CD8-positive, alpha-beta memory T cell (primary cell): Measurements from ENCODE around the gene HIP1R. TPM values are rescaled to one million over a fixed set of nuclear protein-coding genes. Genes with fewer than 3 reads are reported as not detected.

Experiments
- CTCF ChIA-PET: fragments of 350-600 bp; sonication (Branson Sonifier 250); formaldehyde crosslinking; loops from one replicate; lab custom pipeline; 2021; ENCODE audit warnings: antibody characterized with exemption; lab: Charles Lee
- POLR2A ChIA-PET: fragments of 350-600 bp; sonication (Branson Sonifier 250); formaldehyde crosslinking; loops from one replicate; lab custom pipeline; 2021; ENCODE audit warnings: antibody characterized with exemption; lab: Charles Lee
- DNase-seq, 5 donors: peaks; one replicate each; pipeline versions ENCODE4 v3.0.0 to v3.0.0-alpha.2; 2020 to 2022; ENCODE audit warnings: mixed read lengths in 1 of 5
- H3K27ac ChIP-seq: one replicate; pipeline ENCODE4 v1.7.0; 2013; ENCODE audit warnings: low read depth, mild to moderate bottlenecking, low read length, moderate library complexity
- H3K27me3 ChIP-seq: 2 replicates; pipeline ENCODE4 v1.7.0; 2013; ENCODE audit warnings: low read length, mild to moderate bottlenecking; ENCODE audit not compliant: insufficient read depth, poor library complexity, severe bottlenecking
- H3K36me3 ChIP-seq: 2 replicates; pipeline ENCODE4 v1.7.0; 2013; ENCODE audit warnings: mild to moderate bottlenecking, low read length, moderate library complexity; ENCODE audit not compliant: insufficient read depth
- H3K4me1 ChIP-seq: 2 replicates; pipeline ENCODE4 v1.7.0; 2013; ENCODE audit warnings: mild to moderate bottlenecking, low read length, moderate library complexity; ENCODE audit not compliant: insufficient read depth
- H3K4me3 ChIP-seq: 2 replicates; pipeline ENCODE4 v1.7.0; 2013; ENCODE audit warnings: mild to moderate bottlenecking, low read length
- H3K9me3 ChIP-seq: 2 replicates; pipeline ENCODE4 v1.7.0; 2013; ENCODE audit warnings: mild to moderate bottlenecking, low read length
- H3K27ac Mint-ChIP-seq, 8 donors: one replicate each; pipeline ENCODE4 v1.8.0; 2020 to 2021; ENCODE audit warnings: mixed read lengths in 8 of 8, mild to moderate bottlenecking in 6 of 8, inconsistent platforms in 3 of 8, moderate library complexity in 3 of 8
- H3K27me3 Mint-ChIP-seq, 2 donors: one replicate each; pipeline ENCODE4 v1.8.0; 2020 to 2021; ENCODE audit warnings: mixed read lengths in 2 of 2, mild to moderate bottlenecking in 1 of 2, moderate library complexity in 1 of 2
- H3K36me3 Mint-ChIP-seq, 3 donors: one replicate each; pipeline ENCODE4 v1.8.0; 2020 to 2021; ENCODE audit warnings: mixed read lengths in 3 of 3, inconsistent platforms in 1 of 3, mild to moderate bottlenecking in 1 of 3
- H3K4me1 Mint-ChIP-seq, 3 donors: one replicate each; pipeline ENCODE4 v1.8.0; 2020 to 2021; ENCODE audit warnings: mixed read lengths in 3 of 3, inconsistent platforms in 1 of 3, mild to moderate bottlenecking in 1 of 3
- H3K4me3 Mint-ChIP-seq, 7 donors: one replicate each; pipeline ENCODE4 v1.8.0; 2020 to 2021; ENCODE audit warnings: mixed read lengths in 7 of 7, mild to moderate bottlenecking in 6 of 7, moderate library complexity in 4 of 7, inconsistent platforms in 2 of 7
- H3K9me3 Mint-ChIP-seq, 5 donors: one replicate each; pipeline ENCODE4 v1.8.0; 2020 to 2022; ENCODE audit warnings: mixed read lengths in 5 of 5, mild to moderate bottlenecking in 3 of 5, moderate library complexity in 2 of 5, inconsistent platforms in 1 of 5
- polyA plus RNA-seq: library from polyadenylated mRNA; unstranded; fragments of 300-500 nt; fragmentation: Illumina TruSeq; gene quantifications from one replicate; pipeline ENCODE4 v1.2.3, GENCODE V29; 2021
- total RNA-seq, 2 experiments: library from RNA; stranded (reverse); gene quantifications; one replicate each; pipeline ENCODE4 v1.2.3, GENCODE V29; 2021

The HIP1R gene
- total and polyA plus RNA-seq, 3 experiments from 2014 or later = 12.5 to 27.2 (median 23.8) TPM

GRCh38 chr12:122820838-122821271, 14.4 kb upstream of the HIP1R start:
- POLR2A ChIA-PET = no interaction called here
- H3K9me3 Mint-ChIP-seq = no peaks in the 10 kb centered on the region
- H3K27ac Mint-ChIP-seq = no peak overlapping the region
- no peak overlapping the region for H3K27ac ChIP-seq
- H3K4me3 ChIP-seq = no peak overlapping the region
- H3K4me1 ChIP-seq = no peaks in the 10 kb centered on the region
- H3K36me3 Mint-ChIP-seq = no peaks in the 10 kb centered on the region
- peaks cover 0 to 3% of the 10 kb centered on the region in 2 donors for H3K27me3 Mint-ChIP-seq
- CTCF ChIA-PET = interaction anchor here (1.0 kb wide), 1 partner anchor 27 kb away, joined by 5 read pairs; no protein-coding TSS in a partner anchor
- H3K9me3 ChIP-seq = no peaks in the 10 kb centered on the region
- no peak overlapping the region for H3K4me3 Mint-ChIP-seq
- no peaks in the 10 kb centered on the region for H3K4me1 Mint-ChIP-seq
- no peaks in the 10 kb centered on the region for H3K36me3 ChIP-seq
- H3K27me3 ChIP-seq = no peaks in the 10 kb centered on the region
- no peak for DNase-seq

GRCh38 chr12:122823429-122823828, 11.8 kb upstream of the HIP1R start:
- ChIA-PET POLR2A (no interaction called here), CTCF (no interaction called here)
- no peaks in the 10 kb centered on the region for H3K9me3 ChIP-seq
- no peak overlapping the region for H3K27ac Mint-ChIP-seq
- H3K4me3 Mint-ChIP-seq = no peak overlapping the region
- H3K27me3 ChIP-seq = no peaks in the 10 kb centered on the region
- H3K4me1 ChIP-seq = no peaks in the 10 kb centered on the region
- no peak overlapping the region for H3K27ac ChIP-seq
- H3K27me3 Mint-ChIP-seq = peaks cover 3 to 4% of the 10 kb centered on the region in 2 donors
- no peak overlapping the region for H3K4me3 ChIP-seq
- no peaks in the 10 kb centered on the region for H3K36me3 Mint-ChIP-seq
- H3K9me3 Mint-ChIP-seq = no peaks in the 10 kb centered on the region
- H3K36me3 ChIP-seq = no peaks in the 10 kb centered on the region
- peaks cover 0 to 8% (median 6%) of the 10 kb centered on the region in 3 donors for H3K4me1 Mint-ChIP-seq
- no peak for DNase-seq

- Histone ChIP-seq H3K36me3 (no peaks in the 10 kb centered on the region), H3K4me3 (no peak overlapping the region), H3K27me3 (no peaks in the 10 kb centered on the region), H3K27ac (no peak overlapping the region), H3K4me1 (no peaks in the 10 kb centered on the region), H3K9me3 (no peaks in the 10 kb centered on the region)
- no peak for DNase-seq
- Mint-ChIP-seq H3K9me3 (no peaks in the 10 kb centered on the region), H3K27me3 (peaks cover 0 to 12% of the 10 kb centered on the region in 2 donors), H3K27ac (no peak overlapping the region), H3K4me1 (peaks cover 0 to 8% (median 6%) of the 10 kb centered on the region in 3 donors), H3K4me3 (peak overlapping the region in 5 of 7 donors; percentile 29 to 77 (median 41)), H3K36me3 (no peaks in the 10 kb centered on the region)
- ChIA-PET CTCF (interaction anchor here (0.7 to 1.2 kb wide), 6 partner anchors 7 to 131 kb away, joined by 3 to 5 read pairs (median 3); partner anchors contain the start of gene HIP1R), POLR2A (interaction anchor here (0.6 to 0.7 kb wide), 3 partner anchors 148 to 1364 kb away, joined by 3 to 12 read pairs (median 6); no protein-coding TSS in a partner anchor)
Observed at GRCh38 chr12:122825773-122826724, 9.2 kb upstream of the HIP1R start.

GRCh38 chr12:122827258-122827657, 8.0 kb upstream of the HIP1R start:
- Mint-ChIP-seq H3K36me3 (no peaks in the 10 kb centered on the region), H3K4me1 (peaks cover 0 to 8% (median 6%) of the 10 kb centered on the region in 3 donors), H3K4me3 (no peak overlapping the region), H3K27ac (no peak overlapping the region), H3K9me3 (no peaks in the 10 kb centered on the region), H3K27me3 (peaks cover 0 to 12% of the 10 kb centered on the region in 2 donors)
- no peak overlapping the region for H3K4me3 ChIP-seq
- no peak for DNase-seq
- no peak overlapping the region for H3K27ac ChIP-seq
- CTCF ChIA-PET = interaction anchor here (0.7 to 1.6 kb wide), 6 partner anchors 9 to 126 kb away, joined by 3 to 5 read pairs (median 4); no protein-coding TSS in a partner anchor
- H3K4me1 ChIP-seq = no peaks in the 10 kb centered on the region
- no peaks in the 10 kb centered on the region for H3K9me3 ChIP-seq
- H3K27me3 ChIP-seq = no peaks in the 10 kb centered on the region
- H3K36me3 ChIP-seq = no peaks in the 10 kb centered on the region
- POLR2A ChIA-PET = no interaction called here

DNA sequence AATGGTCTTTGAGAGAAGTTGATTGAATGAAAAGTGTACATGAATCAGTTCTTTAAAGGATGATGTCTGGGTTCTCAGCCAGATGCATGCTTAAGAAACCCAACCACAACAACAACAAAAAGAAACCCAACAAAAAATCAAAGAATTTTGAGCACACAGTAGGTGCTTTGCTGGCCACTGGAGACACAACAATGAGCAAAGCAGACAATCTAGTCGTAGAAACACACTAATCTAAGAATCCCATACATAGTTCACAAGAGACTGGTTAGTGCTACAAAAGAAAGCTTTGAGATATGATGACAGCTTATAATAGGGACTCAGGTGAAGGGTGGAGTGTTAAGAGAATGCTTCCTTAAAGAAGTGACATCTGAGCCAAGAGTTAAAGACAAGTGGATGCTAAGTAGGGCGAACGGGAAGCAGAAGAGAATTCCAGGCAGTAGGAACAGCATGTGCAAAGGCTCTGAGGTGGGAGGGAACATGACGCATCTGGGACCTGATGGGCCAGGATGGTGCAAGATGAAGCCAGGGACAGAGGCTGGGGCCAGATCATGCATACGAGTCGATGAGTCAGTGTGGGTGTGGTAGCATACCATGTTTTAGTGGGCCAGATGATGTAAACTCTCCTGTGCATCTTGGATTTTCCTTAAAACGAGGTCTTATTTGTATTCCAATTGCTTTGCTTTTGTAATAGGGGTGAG, 4.6 kb upstream of the HIP1R start:
- H3K9me3 ChIP-seq = no peaks in the 10 kb centered on the region
- peaks cover 4% of the 10 kb centered on the region for H3K4me1 ChIP-seq
- Mint-ChIP-seq H3K27me3 (peaks cover 4 to 12% of the 10 kb centered on the region in 2 donors), H3K27ac (no peak overlapping the region), H3K4me3 (peak overlapping the region in 1 of 7 donors; percentile 9), H3K9me3 (no peaks in the 10 kb centered on the region), H3K4me1 (peaks cover 15 to 20% (median 16%) of the 10 kb centered on the region in 3 donors), H3K36me3 (peaks cover 0 to 3% (median 0%) of the 10 kb centered on the region in 3 donors)
- CTCF ChIA-PET = interaction anchor here (1.5 kb wide), 1 partner anchor 37 kb away, joined by 4 read pairs; no protein-coding TSS in a partner anchor
- H3K27ac ChIP-seq = no peak overlapping the region
- DNase-seq = no peak
- no peak overlapping the region for H3K4me3 ChIP-seq
- H3K36me3 ChIP-seq = no peaks in the 10 kb centered on the region
- POLR2A ChIA-PET = no interaction called here
- no peaks in the 10 kb centered on the region for H3K27me3 ChIP-seq

- peak in 1 of 5 donors; percentile 38 for DNase-seq
- H3K27ac Mint-ChIP-seq = peak overlapping the region; percentile 79 to 96 (median 92)
- CTCF ChIA-PET = interaction anchor here (1.0 to 1.6 kb wide), 2 partner anchors 8 to 40 kb away, joined by 3 to 5 read pairs; no protein-coding TSS in a partner anchor
Observed at GRCh38 chr12:122834104-122834920, 945 bp upstream of the HIP1R start.

GRCh38 chr12:122835750-122836026, 431 bp downstream of the HIP1R start:
- H3K4me3 Mint-ChIP-seq = peak overlapping the region in 5 of 7 donors; percentile 90 to 99 (median 97)
- Histone ChIP-seq H3K4me3 (peak overlapping the region; percentile 67), H3K27ac (peak overlapping the region; percentile 56), H3K9me3 (no peaks in the 10 kb centered on the region), H3K27me3 (no peaks in the 10 kb centered on the region), H3K4me1 (peaks cover 17% of the 10 kb centered on the region), H3K36me3 (no peaks in the 10 kb centered on the region)
- POLR2A ChIA-PET = interaction anchor here (1.1 to 2.1 kb wide), 8 partner anchors 41 to 397 kb away, joined by 3 to 7 read pairs (median 6); partner anchors contain the start of genes MPHOSPH9, MTRFR, OGFOD2 and ZCCHC8
- H3K36me3 Mint-ChIP-seq = peaks cover 0 to 23% (median 0%) of the 10 kb centered on the region in 3 donors
- peaks cover 0 to 7% of the 10 kb centered on the region in 2 donors for H3K27me3 Mint-ChIP-seq
- peak overlapping the region in 1 of 8 donors; percentile 80 for H3K27ac Mint-ChIP-seq
- peaks cover 42 to 58% (median 49%) of the 10 kb centered on the region in 3 donors for H3K4me1 Mint-ChIP-seq
- DNase-seq = peak in 3 of 5 donors; percentile 19 to 30 (median 26)
- H3K9me3 Mint-ChIP-seq = no peaks in the 10 kb centered on the region
- CTCF ChIA-PET = interaction anchor here (1.0 to 1.6 kb wide), 4 partner anchors 9 to 61 kb away, joined by 3 to 5 read pairs (median 4); no protein-coding TSS in a partner anchor

More at GRCh38 chr12:122834104-122834920, 945 bp upstream of the HIP1R start:
- peaks cover 17% of the 10 kb centered on the region for H3K4me1 ChIP-seq
- Mint-ChIP-seq H3K27me3 (peaks cover 4 to 7% of the 10 kb centered on the region in 2 donors), H3K36me3 (peaks cover 0 to 13% (median 0%) of the 10 kb centered on the region in 3 donors), H3K4me3 (peak overlapping the region; percentile 83 to 97 (median 93)), H3K4me1 (peaks cover 38 to 47% (median 45%) of the 10 kb centered on the region in 3 donors), H3K9me3 (no peaks in the 10 kb centered on the region)
- H3K27me3 ChIP-seq = no peaks in the 10 kb centered on the region
- no peak overlapping the region for H3K27ac ChIP-seq
- H3K36me3 ChIP-seq = no peaks in the 10 kb centered on the region
- H3K9me3 ChIP-seq = no peaks in the 10 kb centered on the region
- POLR2A ChIA-PET = interaction anchor here (0.6 to 2.1 kb wide), 4 partner anchors 41 to 228 kb away, joined by 4 to 9 read pairs (median 6); no protein-coding TSS in a partner anchor
- peak overlapping the region; percentile 78 for H3K4me3 ChIP-seq
